SU-DHL-6 (cell line): Measurements from ENCODE around the gene NRP1.

ENCODE experiments used
- EZH2phosphoT487 ChIP-seq: fragments of 200-600 bp; sonication (generic), shearing (Covaris generic); conservative IDR thresholded peaks from 2 replicates; pipeline ENCODE4 v1.6.1; 2018; ENCODE audit warnings: mild to moderate bottlenecking, antibody characterized with exemption, low read length, moderate library complexity, mixed read lengths
- TF ChIP-seq, protein P1 (sequence below): fragments of 200-600 bp; sonication (generic); IDR thresholded peaks from one replicate; pipeline ENCODE4 v1.5.1; 2017; ENCODE audit warnings: antibody characterized with exemption, mild to moderate bottlenecking, low read length, moderate library complexity; ENCODE audit not compliant: insufficient read depth, poor library complexity, severe bottlenecking

GRCh38 chr10:33288127-33288526 lies 46.3 kb downstream of the NRP1 start:
- TF ChIP-seq EZH2phosphoT487 = no peak
- TF ChIP-seq, protein P1, sequence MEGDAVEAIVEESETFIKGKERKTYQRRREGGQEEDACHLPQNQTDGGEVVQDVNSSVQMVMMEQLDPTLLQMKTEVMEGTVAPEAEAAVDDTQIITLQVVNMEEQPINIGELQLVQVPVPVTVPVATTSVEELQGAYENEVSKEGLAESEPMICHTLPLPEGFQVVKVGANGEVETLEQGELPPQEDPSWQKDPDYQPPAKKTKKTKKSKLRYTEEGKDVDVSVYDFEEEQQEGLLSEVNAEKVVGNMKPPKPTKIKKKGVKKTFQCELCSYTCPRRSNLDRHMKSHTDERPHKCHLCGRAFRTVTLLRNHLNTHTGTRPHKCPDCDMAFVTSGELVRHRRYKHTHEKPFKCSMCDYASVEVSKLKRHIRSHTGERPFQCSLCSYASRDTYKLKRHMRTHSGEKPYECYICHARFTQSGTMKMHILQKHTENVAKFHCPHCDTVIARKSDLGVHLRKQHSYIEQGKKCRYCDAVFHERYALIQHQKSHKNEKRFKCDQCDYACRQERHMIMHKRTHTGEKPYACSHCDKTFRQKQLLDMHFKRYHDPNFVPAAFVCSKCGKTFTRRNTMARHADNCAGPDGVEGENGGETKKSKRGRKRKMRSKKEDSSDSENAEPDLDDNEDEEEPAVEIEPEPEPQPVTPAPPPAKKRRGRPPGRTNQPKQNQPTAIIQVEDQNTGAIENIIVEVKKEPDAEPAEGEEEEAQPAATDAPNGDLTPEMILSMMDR = no peak
